GM23338 (cell line): ENCODE data around the gene CENPV. TPM values are rescaled to one million over a fixed set of nuclear protein-coding genes. Genes with fewer than 3 reads are reported as not detected.
A peak's percentile ranks its signal among the peaks of the same experiment; 100 is the strongest.

Experiments
- ATAC-seq: fragments of 200-7000 bp; cut with Tn5 transposase; 3 replicates; pipeline ENCODE4 v1.9.1; 2020
- DNase-seq: peaks from one replicate; pipeline ENCODE4 v3.0.0-alpha.2; 2015; ENCODE audit warnings: low spot score
- H2AFZ ChIP-seq: fragments of 200-600 bp; sonication (generic); 2 replicates; pipeline ENCODE4 v1.8.0; 2016; ENCODE audit warnings: antibody characterized with exemption, mild to moderate bottlenecking, moderate library complexity
- H3F3A ChIP-seq: fragments of 200-600 bp; sonication (generic); replicated peaks from 2 replicates; pipeline ENCODE4 v1.8.0; 2017; ENCODE audit warnings: antibody characterized with exemption, mixed run types, low read depth
- H3K27ac ChIP-seq: fragments of 200-600 bp; sonication (generic); 2 replicates; pipeline ENCODE4 v1.6.1; 2016; ENCODE audit warnings: low read depth
- H3K27me3 ChIP-seq: fragments of 200-600 bp; sonication (generic); 2 replicates; pipeline ENCODE4 v1.8.0; 2016; ENCODE audit warnings: mild to moderate bottlenecking, mixed run types, moderate library complexity; ENCODE audit not compliant: insufficient read depth
- H3K36me3 ChIP-seq: fragments of 200-600 bp; sonication (generic); 2 replicates; pipeline ENCODE4 v1.8.0; 2016; ENCODE audit warnings: mild to moderate bottlenecking; ENCODE audit not compliant: insufficient read depth
- H3K4me1 ChIP-seq: fragments of 200-600 bp; sonication (generic); 2 replicates; pipeline ENCODE4 v1.8.0; 2016; ENCODE audit warnings: mild to moderate bottlenecking, moderate library complexity; ENCODE audit not compliant: insufficient read depth
- H3K4me2 ChIP-seq: fragments of 200-600 bp; sonication (generic); 2 replicates; pipeline ENCODE4 v1.7.1; 2017; ENCODE audit warnings: mixed run types
- H3K4me3 ChIP-seq: fragments of 200-600 bp; sonication (generic); 2 replicates; pipeline ENCODE4 v1.6.1; 2016; ENCODE audit warnings: mixed run types
- H3K79me2 ChIP-seq: fragments of 200-600 bp; sonication (generic); replicated peaks from 2 replicates; pipeline ENCODE4 v1.8.0; 2017; ENCODE audit warnings: mild to moderate bottlenecking; ENCODE audit not compliant: insufficient read depth
- H3K9me2 ChIP-seq: fragments of 200-600 bp; sonication (generic); 2 replicates; pipeline ENCODE4 v1.8.0; 2017; ENCODE audit not compliant: insufficient read depth
- H4K20me1 ChIP-seq: fragments of 200-600 bp; sonication (generic); replicated peaks from 2 replicates; pipeline ENCODE4 v1.8.0; 2017; ENCODE audit warnings: mild to moderate bottlenecking; ENCODE audit not compliant: insufficient read depth
- H3K27ac Mint-ChIP-seq: 2 replicates; pipeline ENCODE4 v1.8.0; 2020; ENCODE audit warnings: inconsistent platforms, mild to moderate bottlenecking, moderate library complexity, mixed read lengths
- H3K27me3 Mint-ChIP-seq: 3 replicates; pipeline ENCODE4 v1.8.0; 2022; ENCODE audit warnings: low read depth, mild to moderate bottlenecking, moderate library complexity, mixed read lengths, inconsistent platforms; ENCODE audit not compliant: insufficient read depth, poor library complexity
- H3K36me3 Mint-ChIP-seq: 3 replicates; pipeline ENCODE4 v1.8.0; 2021; ENCODE audit warnings: low read depth, mild to moderate bottlenecking, inconsistent platforms, moderate library complexity, mixed read lengths
- H3K4me1 Mint-ChIP-seq: 3 replicates; pipeline ENCODE4 v1.8.0; 2020; ENCODE audit warnings: mild to moderate bottlenecking, inconsistent platforms, mixed read lengths
- H3K4me3 Mint-ChIP-seq: 3 replicates; pipeline ENCODE4 v1.8.0; 2021; ENCODE audit warnings: moderate library complexity, mild to moderate bottlenecking, inconsistent platforms, mixed read lengths
- H3K9me3 Mint-ChIP-seq: 3 replicates; pipeline ENCODE4 v1.8.0; 2020; ENCODE audit warnings: moderate library complexity, mild to moderate bottlenecking, inconsistent platforms, mixed read lengths
- CREB1 ChIP-seq: fragments of 250-450 bp; sonication (Bioruptor Pico); IDR thresholded peaks from 2 replicates; pipeline ENCODE4 v1.5.0; 2020; ENCODE audit warnings: low read depth, mild to moderate bottlenecking, moderate library complexity
- EZH2 ChIP-seq: fragments of 200-600 bp; sonication (generic); IDR thresholded peaks from one replicate; pipeline ENCODE4 v1.8.0; 2017; ENCODE audit warnings: antibody characterized with exemption, mild to moderate bottlenecking, low read depth; ENCODE audit not compliant: unreplicated experiment
- JUNB ChIP-seq: IDR thresholded peaks from one replicate; pipeline ENCODE4 v1.6.1; 2016; ENCODE audit warnings: antibody characterized with exemption; ENCODE audit not compliant: unreplicated experiment
- POLR2AphosphoS5 ChIP-seq: IDR thresholded peaks from 2 replicates; pipeline ENCODE4 v1.6.1; 2016; ENCODE audit warnings: antibody characterized with exemption, low read depth
- STAT1 ChIP-seq: IDR thresholded peaks from one replicate; pipeline ENCODE4 v1.6.1; 2016; ENCODE audit warnings: antibody characterized with exemption; ENCODE audit not compliant: unreplicated experiment
- ZNF114 ChIP-seq: fragments of 250-450 bp; sonication (Bioruptor Pico); IDR thresholded peaks from 2 replicates; pipeline ENCODE4 v1.5.0; 2020; ENCODE audit warnings: mild to moderate bottlenecking, moderate library complexity
- ZNF331 ChIP-seq: fragments of 250-450 bp; sonication (Bioruptor Pico); IDR thresholded peaks from 2 replicates; pipeline ENCODE4 v1.5.0; 2020; ENCODE audit warnings: low read depth, mild to moderate bottlenecking, moderate library complexity
- long read RNA-seq: library from polyadenylated mRNA; unstranded; transcript quantifications from one replicate; pipeline ENCODE4 v2.0.0, GENCODE V29; 2020; ENCODE audit not compliant: unreplicated experiment
- polyA plus RNA-seq: library from polyadenylated mRNA; unstranded; fragments of >200 nt; fragmentation: Nextera tagmentation; extraction: Ambion mirVana; gene quantifications from 2 replicates; pipeline ENCODE4 v1.2.1, GENCODE V29; 2016
- total RNA-seq: library from RNA; depleted of rRNA; stranded (reverse); fragments of >200 nt; shearing (Covaris generic); gene quantifications from 2 replicates; pipeline ENCODE4 v1.2.3, GENCODE V29; 2014; rRNA removed
- TF ChIP-seq, protein P1 (sequence below), 2 experiments: fragments of 200-600 bp in 1 of 2; sonication (generic) in 1 of 2; conservative IDR thresholded peaks; 2 replicates each; pipeline versions ENCODE4 v1.5.1 to v1.6.1; 2016 to 2017; ENCODE audit warnings: antibody characterized with exemption in 2 of 2, low read depth in 2 of 2, mild to moderate bottlenecking in 2 of 2, moderate library complexity in 1 of 2
- TF ChIP-seq, protein P2 (sequence below): IDR thresholded peaks from 2 replicates; pipeline ENCODE4 v1.6.1; 2016; ENCODE audit warnings: antibody characterized with exemption

CENPV gene
- 300 and 312 TPM in 2 replicates for total RNA-seq
- polyA plus RNA-seq, result 139 and 149 TPM in 2 replicates
- long read RNA-seq, transcript CENPV-201 (5 exons, 1,165 nt), result major isoform, 112 of 154 reads
- long read RNA-seq, transcript CENPV-203 (5 exons, 1,770 nt), result minor isoform, 21 of 154 reads
- long read RNA-seq, partial matches to known transcripts, result 6 of 154 reads
- long read RNA-seq, other reads (novel, unspliced or antisense), result 12 of 154 reads

- H3K4me3 ChIP-seq, result peak within 1 kb of the TSS; percentile 76
- Mint-ChIP-seq H3K4me3 (peak within 1 kb of the TSS; percentile 99), H3K36me3 (peaks cover 28% of the 10 kb centered on the region), H3K4me1 (peaks cover 14% of the 10 kb centered on the region), H3K27me3 (peaks cover 26% of the 10 kb centered on the region), H3K27ac (peak within 1 kb of the TSS; percentile 98), H3K9me3 (no peaks in the 10 kb centered on the region; the same call in 2 of the 3 replicates)
- H3K79me2 ChIP-seq, result peaks cover 38% of the 10 kb centered on the region
- DNase-seq, result peak; percentile 92
- H4K20me1 ChIP-seq, result peaks cover 19% of the 10 kb centered on the region
- peak; percentile 85 for ATAC-seq
- H2AFZ ChIP-seq, result peak within 1 kb of the TSS; percentile 91
- peaks cover 25% of the 10 kb centered on the region for H3K4me1 ChIP-seq
- no peak for TF ChIP-seq JUNB
- TF ChIP-seq, protein P1, sequence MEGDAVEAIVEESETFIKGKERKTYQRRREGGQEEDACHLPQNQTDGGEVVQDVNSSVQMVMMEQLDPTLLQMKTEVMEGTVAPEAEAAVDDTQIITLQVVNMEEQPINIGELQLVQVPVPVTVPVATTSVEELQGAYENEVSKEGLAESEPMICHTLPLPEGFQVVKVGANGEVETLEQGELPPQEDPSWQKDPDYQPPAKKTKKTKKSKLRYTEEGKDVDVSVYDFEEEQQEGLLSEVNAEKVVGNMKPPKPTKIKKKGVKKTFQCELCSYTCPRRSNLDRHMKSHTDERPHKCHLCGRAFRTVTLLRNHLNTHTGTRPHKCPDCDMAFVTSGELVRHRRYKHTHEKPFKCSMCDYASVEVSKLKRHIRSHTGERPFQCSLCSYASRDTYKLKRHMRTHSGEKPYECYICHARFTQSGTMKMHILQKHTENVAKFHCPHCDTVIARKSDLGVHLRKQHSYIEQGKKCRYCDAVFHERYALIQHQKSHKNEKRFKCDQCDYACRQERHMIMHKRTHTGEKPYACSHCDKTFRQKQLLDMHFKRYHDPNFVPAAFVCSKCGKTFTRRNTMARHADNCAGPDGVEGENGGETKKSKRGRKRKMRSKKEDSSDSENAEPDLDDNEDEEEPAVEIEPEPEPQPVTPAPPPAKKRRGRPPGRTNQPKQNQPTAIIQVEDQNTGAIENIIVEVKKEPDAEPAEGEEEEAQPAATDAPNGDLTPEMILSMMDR (conservative IDR thresholded peaks at IDR 0.05; ENCODE audit: low read depth in 2 of 2), result peak in 1 of 2 experiments; percentile 32; a peak in 2 of 4 replicates
- TF ChIP-seq CREB1 (CRISPR knock-in tag), result no peak
- TF ChIP-seq, protein P2, sequence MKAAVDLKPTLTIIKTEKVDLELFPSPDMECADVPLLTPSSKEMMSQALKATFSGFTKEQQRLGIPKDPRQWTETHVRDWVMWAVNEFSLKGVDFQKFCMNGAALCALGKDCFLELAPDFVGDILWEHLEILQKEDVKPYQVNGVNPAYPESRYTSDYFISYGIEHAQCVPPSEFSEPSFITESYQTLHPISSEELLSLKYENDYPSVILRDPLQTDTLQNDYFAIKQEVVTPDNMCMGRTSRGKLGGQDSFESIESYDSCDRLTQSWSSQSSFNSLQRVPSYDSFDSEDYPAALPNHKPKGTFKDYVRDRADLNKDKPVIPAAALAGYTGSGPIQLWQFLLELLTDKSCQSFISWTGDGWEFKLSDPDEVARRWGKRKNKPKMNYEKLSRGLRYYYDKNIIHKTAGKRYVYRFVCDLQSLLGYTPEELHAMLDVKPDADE, result no peak
- TF ChIP-seq POLR2AphosphoS5, result peak; percentile 50
- peaks cover 14% of the 10 kb centered on the region for H3K36me3 ChIP-seq
- H3K4me2 ChIP-seq, result peak within 1 kb of the TSS; percentile 88
- H3K27me3 ChIP-seq, result peaks cover 17% of the 10 kb centered on the region; the same call in 1 of the 2 replicates
- peak within 1 kb of the TSS; percentile 78 for H3K27ac ChIP-seq
- H3K9me2 ChIP-seq, result no peaks in the 10 kb centered on the region
- peaks cover 17% of the 10 kb centered on the region for H3F3A ChIP-seq
Observed at GRCh38 chr17:16353317-16354174, at the start of gene CENPV. Gene CENPV, minus strand, starts transcription at chr17:16353469. Its CDS starts 33 bp downstream, at chr17:16353436.

DNA sequence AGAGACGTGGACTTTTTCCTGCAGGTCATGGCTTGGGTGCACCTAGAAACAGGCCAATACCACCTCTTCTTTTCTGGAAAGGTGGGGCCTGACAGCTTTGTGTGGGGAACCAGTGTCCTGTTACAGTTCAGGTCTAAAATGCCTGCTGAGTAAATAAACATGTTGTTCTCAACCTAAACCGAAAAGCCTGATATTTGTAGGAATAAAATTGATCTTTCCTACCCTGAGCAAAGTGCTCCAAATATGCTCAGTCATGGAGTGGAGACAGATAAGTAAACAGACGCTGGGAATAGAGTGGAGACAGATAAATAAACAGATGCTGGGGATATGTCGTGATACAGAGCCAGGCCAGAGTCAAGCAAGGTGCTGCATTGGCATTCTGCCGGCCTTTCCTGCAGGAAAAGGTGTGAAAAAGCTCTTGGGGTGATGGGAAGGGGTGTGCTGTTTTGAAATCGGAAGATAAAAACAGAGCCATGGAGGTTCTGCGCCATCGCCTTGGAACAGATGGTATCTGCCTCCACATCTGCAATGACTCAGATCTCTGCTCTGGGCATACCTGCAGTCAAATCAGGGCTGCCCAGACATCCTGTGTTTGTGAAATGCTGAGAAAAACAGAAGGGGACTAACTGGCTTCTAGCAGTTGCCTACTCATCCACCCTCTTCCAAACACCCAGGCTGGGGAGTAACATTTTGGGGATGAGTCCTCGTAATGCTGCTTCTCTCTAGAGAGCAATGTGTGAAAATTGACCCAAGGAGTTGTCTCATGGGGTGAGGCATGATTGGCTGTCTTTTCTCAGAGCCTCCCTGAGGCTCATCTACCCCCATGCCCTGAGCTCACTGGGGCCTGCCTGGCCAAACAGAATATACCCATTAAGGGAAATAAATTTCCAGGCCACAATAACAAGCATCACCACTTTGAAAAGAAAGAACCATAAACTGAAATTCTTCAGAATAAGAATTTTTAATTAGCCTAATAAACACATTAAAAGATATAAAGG is 45.3 kb upstream of the CENPV start:
- Mint-ChIP-seq H3K4me3 (no peak overlapping the region), H3K36me3 (no peaks in the 10 kb centered on the region), H3K9me3 (no peaks in the 10 kb centered on the region), H3K27me3 (peaks cover 5% of the 10 kb centered on the region), H3K4me1 (peaks cover 21% of the 10 kb centered on the region), H3K27ac (peak overlapping the region; percentile 85)
- Histone ChIP-seq H3F3A (no peaks in the 10 kb centered on the region), H3K4me2 (no peak overlapping the region), H3K9me2 (no peaks in the 10 kb centered on the region), H3K27me3 (no peaks in the 10 kb centered on the region), H3K36me3 (no peaks in the 10 kb centered on the region), H4K20me1 (no peaks in the 10 kb centered on the region), H2AFZ (no peak overlapping the region), H3K4me1 (peaks cover 19% of the 10 kb centered on the region), H3K27ac (peak overlapping the region; percentile 66), H3K4me3 (no peak overlapping the region), H3K79me2 (no peaks in the 10 kb centered on the region)
- ATAC-seq (peak; percentile 79), DNase-seq (no peak)
- TF ChIP-seq, protein P1 (conservative IDR thresholded peaks at IDR 0.05; ENCODE audit: low read depth in 2 of 2), result no peak
- TF ChIP-seq EZH2 (no peak), STAT1 (no peak), ZNF331 (CRISPR knock-in tag) (no peak), CREB1 (CRISPR knock-in tag) (no peak), ZNF114 (no peak)
- TF ChIP-seq, protein P2, result no peak
